HUES64 (cell line): ENCODE data around the gene OXTR.

ENCODE experiments used
- H3K27ac ChIP-seq: 2 replicates; pipeline ENCODE4 v1.7.0; 2013; ENCODE audit warnings: low read depth, low read length, inconsistent platforms
- H3K27me3 ChIP-seq: 2 replicates; pipeline ENCODE4 v1.6.1; 2013; ENCODE audit warnings: mild to moderate bottlenecking, low read length; ENCODE audit not compliant: insufficient read depth
- H3K36me3 ChIP-seq: 2 replicates; pipeline ENCODE4 v1.6.1; 2013; ENCODE audit warnings: mild to moderate bottlenecking, low read length; ENCODE audit not compliant: insufficient read depth
- H3K4me1 ChIP-seq: 2 replicates; pipeline ENCODE4 v1.6.1; 2013; ENCODE audit warnings: mild to moderate bottlenecking, low read length, moderate library complexity; ENCODE audit not compliant: insufficient read depth
- H3K4me3 ChIP-seq: 2 replicates; pipeline ENCODE4 v1.5.1; 2013; ENCODE audit warnings: mild to moderate bottlenecking, low read length, moderate library complexity
- H3K9ac ChIP-seq: 2 replicates; pipeline ENCODE4 v1.6.1; 2013; ENCODE audit warnings: mild to moderate bottlenecking, low read depth, low read length
- H3K9me3 ChIP-seq: 2 replicates; pipeline ENCODE4 v1.6.1; 2013; ENCODE audit warnings: low read depth, low read length; ENCODE audit not compliant: insufficient read depth
- WGBS: fragments of 150-250, 120-280 bp; methylation state at CpG from one replicate; pipeline ENCODE4 v1.1.7; 2013; ENCODE audit warnings: missing lambda C conversion rate; 5-methylcytosine and 5-hydroxymethylcytosine counted together

The OXTR gene

GRCh38 chr3:8784676-8785435 is 15.4 kb upstream of the OXTR start:
- Histone ChIP-seq H3K9ac (no peak overlapping the region), H3K4me1 (no peaks in the 10 kb centered on the region), H3K9me3 (no peaks in the 10 kb centered on the region), H3K27me3 (no peaks in the 10 kb centered on the region), H3K27ac (no peak overlapping the region), H3K4me3 (no peak overlapping the region), H3K36me3 (no peaks in the 10 kb centered on the region)
- 85% methylated on average over 3 of the region's 3 CpGs for WGBS

GRCh38 chr3:8780279-8780678 is 10.9 kb upstream of the OXTR start:
- Histone ChIP-seq H3K36me3 (no peaks in the 10 kb centered on the region), H3K4me3 (no peak overlapping the region), H3K27me3 (no peaks in the 10 kb centered on the region), H3K27ac (no peak overlapping the region), H3K4me1 (no peaks in the 10 kb centered on the region), H3K9ac (no peak overlapping the region), H3K9me3 (no peaks in the 10 kb centered on the region)

GRCh38 chr3:8778475-8778874 is 9.1 kb upstream of the OXTR start:
- WGBS = 89% methylated on average over 5 of the region's 5 CpGs
- H3K4me1 ChIP-seq = no peaks in the 10 kb centered on the region
- no peaks in the 10 kb centered on the region for H3K36me3 ChIP-seq
- H3K4me3 ChIP-seq = no peak overlapping the region
- no peak overlapping the region for H3K9ac ChIP-seq
- H3K27ac ChIP-seq = no peak overlapping the region
- H3K9me3 ChIP-seq = no peaks in the 10 kb centered on the region
- H3K27me3 ChIP-seq = no peaks in the 10 kb centered on the region

- Histone ChIP-seq H3K4me3 (no peak overlapping the region), H3K27ac (no peak overlapping the region), H3K36me3 (no peaks in the 10 kb centered on the region), H3K4me1 (no peaks in the 10 kb centered on the region), H3K9me3 (no peaks in the 10 kb centered on the region), H3K9ac (no peak overlapping the region), H3K27me3 (no peaks in the 10 kb centered on the region)
- 93% methylated on average over 5 of the region's 5 CpGs for WGBS
Observed at GRCh38 chr3:8777978-8778267, 8.5 kb upstream of the OXTR start.

GRCh38 chr3:8777201-8777977 is 8.0 kb upstream of the OXTR start:
- no peaks in the 10 kb centered on the region for H3K27me3 ChIP-seq
- no peaks in the 10 kb centered on the region for H3K36me3 ChIP-seq
- H3K9me3 ChIP-seq = no peaks in the 10 kb centered on the region
- H3K4me3 ChIP-seq = no peak overlapping the region
- no peaks in the 10 kb centered on the region for H3K4me1 ChIP-seq
- H3K9ac ChIP-seq = no peak overlapping the region
- H3K27ac ChIP-seq = no peak overlapping the region
- WGBS = 98% methylated on average over 3 of the region's 5 CpGs

- WGBS = 74% methylated on average over 4 of the region's 4 CpGs
- Histone ChIP-seq H3K9me3 (no peaks in the 10 kb centered on the region), H3K9ac (no peak overlapping the region), H3K4me3 (no peak overlapping the region), H3K36me3 (no peaks in the 10 kb centered on the region), H3K4me1 (peaks cover 1% of the 10 kb centered on the region; the same call in 1 of the 2 replicates), H3K27me3 (0 out of 2 replicates have a peak, but pooled peaks cover 4% of the 10 kb centered on the region), H3K27ac (no peak overlapping the region)
Observed at GRCh38 chr3:8776406-8776805, 7.0 kb upstream of the OXTR start.

GRCh38 chr3:8775602-8776001 is 6.2 kb upstream of the OXTR start:
- Histone ChIP-seq H3K27ac (no peak overlapping the region), H3K27me3 (0 out of 2 replicates have a peak, but pooled peaks cover 4% of the 10 kb centered on the region), H3K9ac (no peak overlapping the region), H3K4me1 (peaks cover 9% of the 10 kb centered on the region), H3K36me3 (no peaks in the 10 kb centered on the region), H3K9me3 (no peaks in the 10 kb centered on the region), H3K4me3 (no peak overlapping the region)
- WGBS = 91% methylated on average over 6 of the region's 6 CpGs

GRCh38 chr3:8775181-8775580 is 5.8 kb upstream of the OXTR start:
- no peaks in the 10 kb centered on the region for H3K9me3 ChIP-seq
- no peak overlapping the region for H3K27ac ChIP-seq
- WGBS = 80% methylated on average over 5 of the region's 5 CpGs

GRCh38 chr3:8773941-8774542 is 4.6 kb upstream of the OXTR start:
- H3K4me1 ChIP-seq = peaks cover 21% of the 10 kb centered on the region
- H3K9ac ChIP-seq = no peak overlapping the region
- peaks cover 17% of the 10 kb centered on the region for H3K27me3 ChIP-seq
- 91% methylated on average over 5 of the region's 5 CpGs for WGBS
- H3K4me3 ChIP-seq = no peak overlapping the region
- H3K36me3 ChIP-seq = no peaks in the 10 kb centered on the region
- H3K27ac ChIP-seq = no peak overlapping the region
- no peaks in the 10 kb centered on the region for H3K9me3 ChIP-seq

More at GRCh38 chr3:8775181-8775580, 5.8 kb upstream of the OXTR start:
- H3K36me3 ChIP-seq = no peaks in the 10 kb centered on the region
- peaks cover 6% of the 10 kb centered on the region for H3K27me3 ChIP-seq
- peaks cover 13% of the 10 kb centered on the region for H3K4me1 ChIP-seq
- no peak overlapping the region for H3K9ac ChIP-seq
- no peak overlapping the region for H3K4me3 ChIP-seq

GRCh38 chr3:8768364-8769087 is 887 bp downstream of the OXTR start:
- H3K4me3 ChIP-seq = peak overlapping the region; percentile 46

More at GRCh38 chr3:8768364-8769087, 887 bp downstream of the OXTR start:
- H3K36me3 ChIP-seq = no peaks in the 10 kb centered on the region
- WGBS = 9% methylated on average over 36 of the region's 36 CpGs
- peaks cover 26% of the 10 kb centered on the region for H3K4me1 ChIP-seq
- H3K27me3 ChIP-seq = peaks cover 69% of the 10 kb centered on the region
- H3K27ac ChIP-seq = no peak overlapping the region
- no peaks in the 10 kb centered on the region for H3K9me3 ChIP-seq
- peak overlapping the region; percentile 33; the same call in 1 of the 2 replicates for H3K9ac ChIP-seq
